ENCODE results near the gene CFAP74.

CFAP74 gene

DNA sequence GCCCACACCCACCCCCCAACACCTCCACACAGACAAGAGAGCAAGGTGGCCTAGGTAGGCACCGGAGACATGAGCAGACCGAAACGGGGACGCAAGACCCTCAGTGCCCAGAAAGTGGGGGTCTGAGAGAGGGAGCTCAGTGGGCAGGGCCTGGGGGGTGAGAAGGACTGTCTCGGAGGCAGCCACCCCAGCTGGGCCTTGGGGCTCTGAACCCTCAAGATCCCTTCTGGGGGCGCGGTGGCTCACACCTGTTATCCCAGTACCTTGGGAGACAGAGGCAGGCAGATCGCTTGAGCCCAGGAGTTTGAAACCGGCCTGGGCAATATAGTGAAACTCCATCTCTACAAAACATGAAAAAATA is 103.6 kb downstream of the CFAP74 start:
- TF ChIP-seq, protein P1, sequence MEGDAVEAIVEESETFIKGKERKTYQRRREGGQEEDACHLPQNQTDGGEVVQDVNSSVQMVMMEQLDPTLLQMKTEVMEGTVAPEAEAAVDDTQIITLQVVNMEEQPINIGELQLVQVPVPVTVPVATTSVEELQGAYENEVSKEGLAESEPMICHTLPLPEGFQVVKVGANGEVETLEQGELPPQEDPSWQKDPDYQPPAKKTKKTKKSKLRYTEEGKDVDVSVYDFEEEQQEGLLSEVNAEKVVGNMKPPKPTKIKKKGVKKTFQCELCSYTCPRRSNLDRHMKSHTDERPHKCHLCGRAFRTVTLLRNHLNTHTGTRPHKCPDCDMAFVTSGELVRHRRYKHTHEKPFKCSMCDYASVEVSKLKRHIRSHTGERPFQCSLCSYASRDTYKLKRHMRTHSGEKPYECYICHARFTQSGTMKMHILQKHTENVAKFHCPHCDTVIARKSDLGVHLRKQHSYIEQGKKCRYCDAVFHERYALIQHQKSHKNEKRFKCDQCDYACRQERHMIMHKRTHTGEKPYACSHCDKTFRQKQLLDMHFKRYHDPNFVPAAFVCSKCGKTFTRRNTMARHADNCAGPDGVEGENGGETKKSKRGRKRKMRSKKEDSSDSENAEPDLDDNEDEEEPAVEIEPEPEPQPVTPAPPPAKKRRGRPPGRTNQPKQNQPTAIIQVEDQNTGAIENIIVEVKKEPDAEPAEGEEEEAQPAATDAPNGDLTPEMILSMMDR (IDR thresholded peaks at IDR 0.05) = no peak

GRCh38 chr1:1899266-1899966 is 104.2 kb downstream of the CFAP74 start:
- TF ChIP-seq, protein P1 (IDR thresholded peaks at IDR 0.05) = no peak

- TF ChIP-seq, protein P1 (IDR thresholded peaks at IDR 0.05) = no peak
These were observed 105.2 kb downstream of the CFAP74 start for GRCh38 chr1:1898246-1898933.

GRCh38 chr1:1895456-1896336 is 107.9 kb downstream of the CFAP74 start:
- TF ChIP-seq, protein P1 (IDR thresholded peaks at IDR 0.05) = no peak

- TF ChIP-seq, protein P1 (IDR thresholded peaks at IDR 0.05) = no peak
These were observed 108.5 kb downstream of the CFAP74 start for GRCh38 chr1:1895060-1895418.

DNA sequence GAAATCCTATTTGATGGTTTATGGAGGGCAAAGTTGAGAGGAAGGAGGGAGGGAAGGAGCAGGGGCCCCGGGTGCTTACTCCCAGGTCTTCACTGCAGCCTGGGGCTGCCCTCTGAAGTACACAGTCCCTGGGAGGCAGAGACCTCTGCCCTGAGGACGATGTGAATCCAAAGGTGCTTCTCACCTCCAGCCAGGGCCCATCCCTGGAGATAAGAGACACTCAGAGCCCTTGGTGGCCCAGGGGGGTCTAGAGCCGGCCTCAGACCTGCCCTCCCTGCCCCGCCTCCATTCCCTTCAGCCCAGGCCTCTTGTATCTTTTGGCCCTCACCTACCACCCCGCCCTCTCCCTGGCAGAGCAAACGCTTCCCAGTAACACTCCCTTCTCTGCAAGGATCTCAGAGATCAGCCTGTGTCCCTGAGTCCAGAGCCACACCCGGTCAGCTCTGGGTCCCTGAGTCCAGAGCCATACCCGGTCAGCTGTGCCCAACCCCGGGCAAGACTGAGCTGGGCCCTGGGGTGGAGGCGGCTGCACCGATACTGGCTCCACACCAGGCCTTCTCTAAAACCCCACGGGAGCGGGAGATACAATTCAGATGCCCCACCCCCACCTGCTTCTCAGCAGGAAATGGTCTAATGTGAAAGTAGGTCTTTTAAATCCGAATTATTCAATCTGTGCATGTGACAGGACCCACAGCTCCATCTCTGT is 109.1 kb downstream of the CFAP74 start:
- TF ChIP-seq, protein P1 (IDR thresholded peaks at IDR 0.05) = no peak

DNA sequence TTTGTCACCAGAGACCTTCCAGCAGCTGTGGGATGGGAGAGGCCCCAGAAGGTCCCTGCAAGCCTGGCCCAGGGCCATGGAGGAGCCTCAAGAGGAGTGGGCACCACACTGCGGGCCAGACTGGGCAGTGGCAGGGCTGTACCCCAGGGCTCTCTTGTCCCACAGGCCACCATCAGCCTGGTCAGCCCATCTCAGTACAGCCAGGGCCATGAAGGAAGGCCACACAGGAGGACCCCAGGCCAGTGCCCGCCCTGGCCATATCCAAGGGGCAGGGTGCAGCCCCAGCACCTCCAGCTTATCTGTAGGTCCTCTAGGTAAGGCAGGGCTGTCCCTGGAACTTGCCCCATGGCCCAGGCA is 109.6 kb downstream of the CFAP74 start:
- TF ChIP-seq, protein P1 (IDR thresholded peaks at IDR 0.05) = no peak

Data from LNCAP (cell line).